CD4-positive, alpha-beta T cell (primary cell): Measurements from ENCODE around the gene BMPR1A. TPM values are rescaled to one million over a fixed set of nuclear protein-coding genes. Genes with fewer than 3 reads are reported as not detected.
"Not testable (repeated sequence)": the region's sequence is repeated elsewhere in the genome, so short reads cannot be mapped to it uniquely, and the experiment has no call there.

Experiments used
- ATAC-seq: fragments of 200-7000 bp; cut with Tn5 transposase; one replicate; pipeline ENCODE4 v1.10.0; 2022; ENCODE audit warnings: mild to moderate bottlenecking; ENCODE audit not compliant: poor library complexity
- CTCF ChIA-PET: fragments of 350-600 bp; sonication (Branson Sonifier 250); formaldehyde crosslinking; loops from one replicate; lab custom pipeline; 2021; ENCODE audit warnings: antibody characterized with exemption, inconsistent platforms; lab: Charles Lee
- POLR2A ChIA-PET: fragments of 350-600 bp; sonication (Branson Sonifier 250); formaldehyde crosslinking; loops from one replicate; lab custom pipeline; 2021; ENCODE audit warnings: antibody characterized with exemption, inconsistent platforms; lab: Charles Lee
- DNase-seq, 14 experiments: peaks; one replicate each; pipeline ENCODE4 v3.0.0-alpha.2; 2013 to 2020; ENCODE audit warnings: mixed read lengths in 2 of 14
- H3K27ac ChIP-seq, 2 donors: one replicate each; pipeline versions ENCODE4 v1.5.1 to v1.7.0; 2013; ENCODE audit warnings: low read length in 2 of 2, low read depth in 1 of 2, mild to moderate bottlenecking in 1 of 2
- H3K27me3 ChIP-seq, 2 experiments: 1 replicate in 1 of 2; 2 replicates in 1 of 2; pipeline versions ENCODE4 v1.6.1 to v1.7.0; 2013; ENCODE audit warnings: low read length in 2 of 2, control low read depth in 1 of 2, mild to moderate bottlenecking in 1 of 2, moderate library complexity in 1 of 2; ENCODE audit not compliant: insufficient read depth in 2 of 2, control insufficient read depth in 1 of 2
- H3K36me3 ChIP-seq: one replicate; pipeline ENCODE4 v1.6.1; 2013; ENCODE audit warnings: low read length, control low read depth; ENCODE audit not compliant: insufficient read depth
- H3K4me1 ChIP-seq: one replicate; pipeline ENCODE4 v1.6.1; 2013; ENCODE audit warnings: low read length, control low read depth; ENCODE audit not compliant: insufficient read depth
- H3K4me3 ChIP-seq: one replicate; pipeline ENCODE4 v1.5.1; 2013; ENCODE audit warnings: mild to moderate bottlenecking, low read length, moderate library complexity
- H3K9me3 ChIP-seq, 2 experiments: 1 replicate in 1 of 2; 2 replicates in 1 of 2; pipeline versions ENCODE4 v1.6.1 to v1.7.0; 2013; ENCODE audit warnings: low read length in 2 of 2, mild to moderate bottlenecking in 2 of 2, control low read depth in 1 of 2, moderate library complexity in 1 of 2; ENCODE audit not compliant: control insufficient read depth in 1 of 2, insufficient read depth in 1 of 2
- H3K27ac Mint-ChIP-seq: one replicate; pipeline ENCODE4 v1.8.0; 2020; ENCODE audit warnings: mixed read lengths
- H3K27me3 Mint-ChIP-seq: one replicate; pipeline ENCODE4 v1.8.0; 2021; ENCODE audit warnings: mixed read lengths
- H3K36me3 Mint-ChIP-seq: one replicate; pipeline ENCODE4 v1.8.0; 2021; ENCODE audit warnings: low read depth, mixed read lengths
- H3K4me1 Mint-ChIP-seq: one replicate; pipeline ENCODE4 v1.8.0; 2021; ENCODE audit warnings: low read depth, mixed read lengths
- H3K4me3 Mint-ChIP-seq: one replicate; pipeline ENCODE4 v1.8.0; 2020; ENCODE audit warnings: mild to moderate bottlenecking, mixed read lengths
- H3K9me3 Mint-ChIP-seq: one replicate; pipeline ENCODE4 v1.8.0; 2020; ENCODE audit warnings: mixed read lengths
- intact Hi-C, 2 experiments: fragments of 100-400 bp; cut with DNase I in 1 of 2; cut with micrococcal nuclease in 1 of 2; formaldehyde crosslinking; loops; one replicate each; pipeline versions ENCODE4 v1.15.1 to v1.9.0; 2023 to 2025; cut with DNase I, micrococcal nuclease
- total RNA-seq, 174 experiments: library from RNA in 2 of 174; stranded (reverse) in 2 of 174; gene quantifications; one replicate each; pipeline ENCODE4 v1.2.3 and lab custom pipeline; 2021 to 2026
- TF ChIP-seq, protein P1 (sequence below): fragments of 200-600 bp; IDR thresholded peaks from one replicate; pipeline ENCODE4 v1.8.0; 2022; ENCODE audit warnings: antibody characterized with exemption, mild to moderate bottlenecking

Gene BMPR1A
- total RNA-seq, 2 experiments from 2014 or later, result 1.9 to 2.6 TPM

DNA sequence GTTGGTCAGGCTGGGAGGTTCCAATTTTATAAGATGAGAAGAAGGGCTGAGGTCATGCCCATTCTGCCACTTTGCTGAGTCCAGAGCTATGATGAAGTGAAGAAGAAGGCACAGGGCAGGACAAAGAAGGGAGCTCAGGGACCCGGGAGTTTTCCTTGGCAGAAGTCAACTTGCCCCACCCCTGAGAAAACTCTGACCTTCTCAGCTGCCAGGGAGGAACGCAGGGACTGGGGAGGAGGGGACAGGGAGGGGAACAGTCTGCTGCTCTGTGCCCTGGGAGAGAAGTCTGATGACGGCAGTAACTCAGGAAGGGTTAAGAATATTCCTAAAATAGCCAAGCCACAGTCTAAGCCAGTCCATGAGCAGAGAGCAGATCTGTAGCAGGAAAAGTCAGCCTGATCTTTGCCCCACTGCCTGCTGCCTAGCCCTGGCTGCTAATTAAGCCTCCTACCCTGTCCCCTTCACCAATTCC, 223.6 kb downstream of the BMPR1A start:
- ChIA-PET POLR2A (no interaction called here), CTCF (no interaction called here)
- no peaks in the 10 kb centered on the region for H3K27me3 Mint-ChIP-seq
- H3K27ac ChIP-seq, result no peak overlapping the region
- H3K36me3 ChIP-seq, result no peaks in the 10 kb centered on the region
- H3K4me1 Mint-ChIP-seq, result no peaks in the 10 kb centered on the region
- H3K27me3 ChIP-seq, result no peaks in the 10 kb centered on the region
- DNase-seq (no peak), ATAC-seq (no peak)
- intact Hi-C loops, result loop anchor here in 1 of 2 experiments (10.0 kb wide), 1 partner anchor 445 kb away; no protein-coding TSS in a partner anchor
- H3K4me3 Mint-ChIP-seq, result no peak overlapping the region
- no peak overlapping the region for H3K27ac Mint-ChIP-seq
- H3K36me3 Mint-ChIP-seq, result no peaks in the 10 kb centered on the region
- TF ChIP-seq, protein P1, sequence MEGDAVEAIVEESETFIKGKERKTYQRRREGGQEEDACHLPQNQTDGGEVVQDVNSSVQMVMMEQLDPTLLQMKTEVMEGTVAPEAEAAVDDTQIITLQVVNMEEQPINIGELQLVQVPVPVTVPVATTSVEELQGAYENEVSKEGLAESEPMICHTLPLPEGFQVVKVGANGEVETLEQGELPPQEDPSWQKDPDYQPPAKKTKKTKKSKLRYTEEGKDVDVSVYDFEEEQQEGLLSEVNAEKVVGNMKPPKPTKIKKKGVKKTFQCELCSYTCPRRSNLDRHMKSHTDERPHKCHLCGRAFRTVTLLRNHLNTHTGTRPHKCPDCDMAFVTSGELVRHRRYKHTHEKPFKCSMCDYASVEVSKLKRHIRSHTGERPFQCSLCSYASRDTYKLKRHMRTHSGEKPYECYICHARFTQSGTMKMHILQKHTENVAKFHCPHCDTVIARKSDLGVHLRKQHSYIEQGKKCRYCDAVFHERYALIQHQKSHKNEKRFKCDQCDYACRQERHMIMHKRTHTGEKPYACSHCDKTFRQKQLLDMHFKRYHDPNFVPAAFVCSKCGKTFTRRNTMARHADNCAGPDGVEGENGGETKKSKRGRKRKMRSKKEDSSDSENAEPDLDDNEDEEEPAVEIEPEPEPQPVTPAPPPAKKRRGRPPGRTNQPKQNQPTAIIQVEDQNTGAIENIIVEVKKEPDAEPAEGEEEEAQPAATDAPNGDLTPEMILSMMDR, result no peak
- H3K4me3 ChIP-seq, result no peak overlapping the region
- H3K4me1 ChIP-seq, result no peaks in the 10 kb centered on the region
- no peaks in the 10 kb centered on the region for H3K9me3 Mint-ChIP-seq
- H3K9me3 ChIP-seq, result no peaks in the 10 kb centered on the region

DNA sequence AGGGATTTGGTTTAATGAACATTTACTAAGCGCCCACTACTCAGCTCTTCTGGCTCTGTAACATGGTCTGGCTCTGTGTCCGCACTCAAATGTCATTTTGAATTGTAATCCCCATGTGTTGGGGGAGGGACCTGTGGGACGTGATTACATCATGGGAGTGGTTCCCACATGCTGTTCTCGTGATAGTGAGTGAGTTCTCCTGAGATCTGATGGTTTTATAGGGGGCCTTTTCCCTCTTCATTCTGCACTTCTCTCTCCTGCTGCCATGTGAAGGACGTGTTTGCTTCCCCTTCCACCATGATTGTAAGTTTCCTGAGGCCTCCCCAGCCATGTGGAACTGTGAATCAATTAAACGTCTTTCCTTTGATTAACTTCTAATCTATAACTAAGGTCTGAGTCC, 224.6 kb downstream of the BMPR1A start:
- DNase-seq, H3K27me3 ChIP-seq, H3K4me1 ChIP-seq, ATAC-seq, intact Hi-C loops, H3K4me3 ChIP-seq, POLR2A ChIA-PET, CTCF ChIA-PET, H3K27ac Mint-ChIP-seq, H3K27ac ChIP-seq, H3K9me3 ChIP-seq, H3K27me3 Mint-ChIP-seq, H3K36me3 Mint-ChIP-seq, H3K4me3 Mint-ChIP-seq, H3K36me3 ChIP-seq, H3K9me3 Mint-ChIP-seq, H3K4me1 Mint-ChIP-seq: not testable (repeated sequence)

DNA sequence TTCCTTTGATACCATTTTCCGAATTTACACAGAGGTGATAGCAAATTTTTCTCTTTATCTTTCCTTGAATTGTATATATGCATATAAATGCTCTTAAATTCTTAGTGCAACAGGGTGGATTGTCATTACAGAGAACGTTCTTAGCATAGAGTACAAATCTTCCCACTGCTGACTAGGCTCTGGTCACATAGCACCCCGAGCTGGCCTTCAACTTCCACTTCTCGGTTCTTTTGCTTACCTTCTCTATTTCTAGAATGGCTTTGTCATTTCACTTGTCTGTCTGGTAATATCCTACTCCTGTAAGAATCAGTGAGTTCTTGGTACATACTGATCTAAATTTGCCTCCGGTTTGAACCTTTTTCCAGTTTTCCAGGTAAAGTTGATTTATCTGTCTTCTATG, 225.3 kb downstream of the BMPR1A start:
- DNase-seq (no peak), ATAC-seq (no peak)
- Mint-ChIP-seq H3K9me3 (no peaks in the 10 kb centered on the region), H3K27me3 (peaks cover 4% of the 10 kb centered on the region), H3K4me1 (no peaks in the 10 kb centered on the region), H3K36me3 (no peaks in the 10 kb centered on the region), H3K27ac (no peak overlapping the region), H3K4me3 (no peak overlapping the region)
- CTCF ChIA-PET, result no interaction called here
- no peaks in the 10 kb centered on the region for H3K9me3 ChIP-seq
- no peaks in the 10 kb centered on the region for H3K36me3 ChIP-seq
- no peaks in the 10 kb centered on the region for H3K27me3 ChIP-seq
- H3K27ac ChIP-seq, result no peak overlapping the region
- no peak overlapping the region for H3K4me3 ChIP-seq
- no peaks in the 10 kb centered on the region for H3K4me1 ChIP-seq
- POLR2A ChIA-PET, result no interaction called here
- TF ChIP-seq, protein P1, result no peak
- intact Hi-C loops, result no loop called here

Other genes with a start within 250 kb of the BMPR1A start
- gene WAPL, start 234.8 kb upstream of the BMPR1A start, total RNA-seq, result 10 to 100 TPM; 34.3 TPM
- not detected for gene OPN4, start 102.1 kb upstream of the BMPR1A start, total RNA-seq
- gene LDB3, start 88.1 kb upstream of the BMPR1A start, total RNA-seq, result under 1 TPM; 0.05 to 0.08 TPM
- 1 to 10 TPM in 1 of 2 experiments, under 1 TPM in 1; 0.47 to 1.8 TPM for gene MMRN2, start 201.0 kb downstream of the BMPR1A start, total RNA-seq
- not detected for gene SNCG, start 202.0 kb downstream of the BMPR1A start, total RNA-seq
- gene ADIRF, start 211.9 kb downstream of the BMPR1A start, total RNA-seq, result not detected